Nucleus accumbens (tissue), 56 donors: ENCODE data around the gene VWA8.
"Not testable (repeated sequence)": the region's sequence is repeated elsewhere in the genome, so short reads cannot be mapped to it uniquely, and the experiment has no call there.

Experiments
- DNase-seq, 56 donors: peaks; one replicate each; lab custom pipeline; 2025; lab: John Stamatoyannopoulos, UW

The VWA8 gene

DNA sequence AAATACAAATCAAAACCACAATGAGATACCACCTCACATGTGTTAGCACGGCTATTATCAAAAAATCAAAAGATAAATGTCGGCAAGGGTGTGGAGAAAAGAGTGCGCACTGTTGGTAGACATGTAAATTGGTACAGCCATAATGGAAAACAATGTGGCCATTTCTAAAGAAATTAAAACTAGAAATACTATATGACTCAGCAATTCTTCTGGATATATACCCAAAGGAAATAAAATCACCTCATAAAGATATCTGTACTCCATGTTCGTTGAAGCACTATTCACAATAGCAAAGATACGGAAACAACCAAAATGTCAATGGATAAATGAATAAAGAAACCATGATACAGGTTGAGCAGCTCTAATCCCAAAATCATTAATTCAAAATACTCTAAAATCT, 30.8 kb downstream of the VWA8 start:
- DNase-seq = no peak

DNA sequence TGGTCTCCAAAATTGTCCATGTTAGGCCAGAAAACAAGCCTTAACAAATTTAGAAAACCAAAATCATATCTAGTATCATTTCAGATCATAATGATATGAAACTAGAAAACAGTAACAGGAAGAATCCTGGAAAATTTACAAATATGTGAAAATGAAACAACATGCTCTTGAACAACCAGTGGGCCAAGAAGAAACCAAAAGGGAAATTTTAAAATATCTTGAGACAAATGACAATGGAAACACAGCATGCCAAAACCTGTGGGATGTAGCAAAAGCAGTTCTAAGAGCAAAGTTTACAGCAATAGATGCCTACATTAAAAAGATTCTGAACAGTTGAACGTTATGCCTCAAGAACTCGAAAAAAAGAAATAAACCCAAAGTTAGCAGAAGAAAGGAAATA, 32.6 kb downstream of the VWA8 start:
- DNase-seq = no peak

DNA sequence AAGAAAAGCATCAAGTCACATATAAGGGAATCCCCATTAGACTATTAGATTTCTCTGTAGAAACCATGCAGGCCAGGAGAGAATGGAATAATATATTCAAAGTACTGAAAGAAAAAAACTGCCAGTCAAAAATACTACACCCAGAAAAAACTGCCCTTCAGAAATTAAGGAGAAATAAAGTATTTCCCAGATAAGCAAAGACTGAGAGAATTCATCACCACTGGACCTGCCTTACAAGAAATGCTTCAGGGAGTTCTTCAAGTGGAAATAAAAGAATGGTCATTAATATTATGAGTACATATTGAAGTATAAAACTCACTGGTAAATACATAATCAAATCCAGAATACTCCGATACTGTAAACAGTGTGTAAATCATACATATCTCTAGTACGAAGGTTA, 35.9 kb downstream of the VWA8 start:
- no peak for DNase-seq

GRCh38 chr13:41922894-41923293, 38.0 kb downstream of the VWA8 start:
- not testable (repeated sequence) for DNase-seq

GRCh38 chr13:41919741-41920487, 41.0 kb downstream of the VWA8 start:
- DNase-seq = no peak

DNA sequence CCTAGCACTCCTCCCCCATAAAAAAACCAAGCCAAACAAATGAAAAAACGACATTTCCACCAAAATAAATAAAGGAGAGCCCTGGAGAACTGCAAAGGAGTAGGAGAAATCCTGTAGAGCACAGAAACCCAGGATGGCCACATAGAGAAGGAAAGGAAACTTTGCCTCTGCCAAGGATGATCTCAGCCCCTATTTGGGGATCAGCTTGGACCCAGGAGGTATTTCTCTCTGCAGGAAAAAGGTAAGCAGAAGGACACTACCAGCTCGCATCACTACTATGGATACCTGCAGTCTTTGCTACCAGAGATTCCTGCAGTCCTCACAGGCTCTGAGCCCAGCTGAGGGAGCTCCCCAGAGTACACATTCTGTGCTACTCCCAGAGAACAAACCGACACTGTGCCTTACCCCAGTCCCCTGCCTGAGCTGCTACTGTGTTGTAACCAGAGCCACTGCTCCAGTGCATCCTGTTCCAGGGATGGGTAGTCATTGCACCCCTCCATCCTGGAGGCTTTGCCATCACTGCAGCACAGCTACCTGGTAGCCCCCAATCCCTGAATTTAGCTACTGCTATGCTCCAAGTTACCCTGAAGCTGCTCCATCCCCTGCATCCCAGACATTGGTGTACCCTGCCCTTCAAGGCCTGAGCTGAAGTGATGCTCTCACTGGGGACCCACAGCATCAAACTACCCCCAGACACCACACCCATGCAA, 41.7 kb downstream of the VWA8 start:
- DNase-seq = no peak

GRCh38 chr13:41917641-41918040, 43.3 kb downstream of the VWA8 start:
- DNase-seq = no peak

DNA sequence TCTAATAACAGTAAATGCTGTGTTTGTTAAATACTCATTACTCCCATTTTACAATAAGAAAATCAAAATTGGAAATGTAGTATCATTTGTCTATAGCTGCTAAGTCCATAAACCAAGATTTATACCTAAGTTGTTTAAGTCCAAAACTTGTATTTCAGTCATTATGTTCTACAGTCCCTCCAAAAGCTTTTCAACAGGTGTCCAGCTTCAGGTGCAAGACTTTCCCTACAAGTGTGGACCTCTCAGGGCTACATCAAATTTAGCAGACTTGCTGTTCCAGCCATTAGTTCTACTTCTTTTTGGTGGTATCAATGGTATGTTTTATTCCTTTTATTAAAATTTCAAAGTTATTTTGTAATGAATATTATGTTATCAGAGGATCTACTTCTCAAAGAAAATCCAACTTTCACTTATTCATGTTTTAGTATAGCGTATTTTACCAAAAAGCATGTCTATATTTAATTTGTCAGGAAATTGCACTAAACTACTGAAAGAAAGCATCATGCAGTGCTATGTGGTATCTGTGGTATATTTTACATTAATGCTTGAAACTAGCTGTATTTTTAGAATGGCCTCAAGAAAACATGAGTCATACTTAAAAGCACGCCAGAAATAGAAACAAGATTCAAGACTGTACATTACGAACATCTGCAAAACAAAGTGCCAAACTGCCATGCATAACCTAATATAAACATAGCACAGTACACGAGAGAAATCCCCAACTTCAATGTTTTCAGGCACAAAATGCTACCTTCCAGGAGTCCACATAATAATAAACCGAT, 44.5 kb downstream of the VWA8 start:
- DNase-seq = no peak

GRCh38 chr13:41915081-41915480, 45.8 kb downstream of the VWA8 start:
- DNase-seq = no peak

GRCh38 chr13:41914552-41914951, 46.4 kb downstream of the VWA8 start:
- DNase-seq = no peak

GRCh38 chr13:41909506-41909905, 51.4 kb downstream of the VWA8 start:
- no peak for DNase-seq

DNA sequence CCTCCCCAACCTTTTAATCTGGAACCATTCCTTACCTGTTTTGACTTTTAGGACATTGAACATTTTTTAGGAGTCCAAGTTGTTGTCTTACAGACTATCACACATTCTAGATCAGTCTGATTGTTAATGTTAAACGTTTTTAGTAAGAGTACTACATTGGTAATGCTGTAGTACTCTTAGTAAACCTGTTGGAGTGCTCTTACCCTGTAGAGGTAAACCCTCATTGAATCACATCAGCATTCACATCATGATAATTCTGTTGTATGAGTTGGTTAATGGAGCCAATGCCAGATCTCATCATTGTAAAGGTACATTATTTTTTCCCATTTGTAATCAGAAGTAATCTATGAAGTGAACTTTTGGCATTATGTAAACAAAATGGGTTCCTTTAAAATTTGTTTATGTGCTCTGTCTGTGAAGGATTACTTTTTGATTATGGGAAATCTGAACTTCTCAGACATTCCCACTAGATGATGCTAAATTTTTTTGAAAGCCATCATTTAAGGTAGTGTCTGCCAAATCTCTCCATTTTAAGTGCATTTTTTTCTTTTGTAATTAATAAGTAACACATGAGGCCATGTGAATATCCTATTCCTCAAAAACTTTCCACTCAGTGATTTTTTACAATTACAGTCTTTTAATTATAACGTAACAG, 55.2 kb downstream of the VWA8 start:
- no peak for DNase-seq

GRCh38 chr13:41900918-41901317, 60.0 kb downstream of the VWA8 start:
- DNase-seq = no peak

GRCh38 chr13:41898411-41898810, 62.5 kb downstream of the VWA8 start:
- not testable (repeated sequence) for DNase-seq

DNA sequence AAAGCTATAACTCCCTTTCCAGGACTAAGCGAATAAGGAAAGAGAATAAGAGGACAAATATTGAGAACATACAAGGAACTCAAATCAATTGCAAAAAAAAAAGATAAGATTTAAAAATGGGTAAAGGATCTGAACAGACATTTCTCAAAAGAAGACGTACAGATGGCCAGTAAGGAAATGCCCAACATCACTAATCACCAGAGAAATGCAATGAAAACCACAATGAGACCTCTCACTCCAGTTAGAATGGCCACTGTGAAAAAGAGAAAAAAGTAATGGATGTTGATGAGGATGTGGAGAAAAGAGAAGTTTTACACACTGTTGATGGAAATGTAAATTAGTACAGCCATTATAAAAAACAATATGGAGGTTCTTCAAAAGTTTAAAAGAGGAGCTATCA, 63.8 kb downstream of the VWA8 start:
- DNase-seq = no peak

GRCh38 chr13:41895478-41895877, 65.4 kb downstream of the VWA8 start:
- DNase-seq = no peak

DNA sequence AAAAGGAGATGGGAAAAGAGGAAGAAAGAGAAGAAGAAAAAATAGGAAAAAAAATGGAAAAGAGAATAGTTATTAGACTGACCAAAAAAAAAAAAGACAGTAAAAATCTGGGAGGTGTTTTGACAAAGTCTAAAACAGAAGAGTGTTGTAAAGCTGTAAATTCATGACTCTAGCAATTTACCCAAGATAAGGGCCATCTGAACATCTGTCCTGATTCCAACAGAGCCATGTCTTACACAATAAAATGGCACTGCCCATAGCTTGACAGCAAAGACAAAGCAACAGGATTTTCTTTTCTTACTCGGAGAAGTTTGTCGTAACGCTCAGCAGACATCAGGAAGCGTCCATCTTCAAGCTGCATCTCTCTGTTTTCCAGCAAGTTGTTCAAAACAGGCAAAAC, 69.8 kb downstream of the VWA8 start:
- no peak for DNase-seq

- no peak for DNase-seq
Observed at GRCh38 chr13:41883147-41883546, 77.8 kb downstream of the VWA8 start.

GRCh38 chr13:41881890-41882289, 79.0 kb downstream of the VWA8 start:
- not testable (repeated sequence) for DNase-seq

GRCh38 chr13:41880966-41881365, 79.9 kb downstream of the VWA8 start:
- DNase-seq = no peak

DNA sequence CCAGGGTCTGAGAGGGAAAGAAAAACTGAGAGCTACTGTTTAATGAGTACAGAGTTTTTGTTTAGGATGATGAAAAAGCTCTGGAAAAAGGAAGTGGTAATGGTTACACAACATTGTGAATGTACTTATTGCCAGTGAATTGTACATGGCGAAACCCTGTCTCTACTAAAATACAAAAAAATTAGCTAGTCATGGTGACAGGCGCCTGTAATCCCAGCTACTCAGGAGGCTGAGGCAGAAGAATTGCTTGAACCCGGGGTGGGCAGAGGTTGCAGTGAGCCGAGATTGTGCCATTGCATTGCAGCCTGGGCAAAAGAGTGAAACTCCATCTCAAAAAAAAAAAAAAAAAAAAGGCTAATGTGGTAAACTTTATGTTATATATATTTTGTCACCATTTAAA, 96.3 kb downstream of the VWA8 start:
- DNase-seq = no peak
